Activated CD4-positive, alpha-beta T cell treated with anti-CD3 and anti-CD28 coated beads for 48 hours (primary cell): ENCODE data around the gene STK32C.

Experiments
- DNase-seq: peaks from one replicate; pipeline ENCODE4 v3.0.0-alpha.2; 2020

The STK32C gene

GRCh38 chr10:132206377-132206745 lies 101.4 kb downstream of the STK32C start:
- DNase-seq = no peak

GRCh38 chr10:132205650-132206376 lies 101.9 kb downstream of the STK32C start:
- DNase-seq = no peak

GRCh38 chr10:132204781-132205473 lies 102.8 kb downstream of the STK32C start:
- DNase-seq = no peak

- DNase-seq = no peak
Observed at GRCh38 chr10:132204078-132204780, 103.5 kb downstream of the STK32C start.

- no peak for DNase-seq
Observed at GRCh38 chr10:132203256-132204077, 104.3 kb downstream of the STK32C start.

- no peak for DNase-seq
Observed at GRCh38 chr10:132202070-132202970, 105.4 kb downstream of the STK32C start.

- no peak for DNase-seq
Observed at GRCh38 chr10:132201111-132201969, 106.4 kb downstream of the STK32C start.

- DNase-seq = no peak
Observed at GRCh38 chr10:132200344-132201110, 107.2 kb downstream of the STK32C start.

GRCh38 chr10:132199854-132200311 lies 107.9 kb downstream of the STK32C start:
- DNase-seq = no peak

GRCh38 chr10:132199268-132199853 lies 108.4 kb downstream of the STK32C start:
- no peak for DNase-seq

- DNase-seq = no peak
Observed at GRCh38 chr10:132198381-132199181, 109.2 kb downstream of the STK32C start.

GRCh38 chr10:132198068-132198370 lies 109.7 kb downstream of the STK32C start:
- DNase-seq = no peak

- no peak for DNase-seq
Observed at GRCh38 chr10:132197271-132198067, 110.3 kb downstream of the STK32C start.

GRCh38 chr10:132196178-132197113 lies 111.3 kb downstream of the STK32C start:
- no peak for DNase-seq

GRCh38 chr10:132195366-132196075 lies 112.2 kb downstream of the STK32C start:
- no peak for DNase-seq

- no peak for DNase-seq
Observed at GRCh38 chr10:132194726-132195125, 113.0 kb downstream of the STK32C start.
